DND-41 (cell line): ENCODE measurements around the gene FOXN3.

Experiments
- ATAC-seq: fragments of 200-7000 bp; cut with Tn5 transposase; 3 replicates; pipeline ENCODE4 v1.9.1; 2021; ENCODE audit warnings: low read depth; ENCODE audit not compliant: insufficient read depth
- DNase-seq: peaks from one replicate; pipeline ENCODE4 v3.0.0-alpha.2; 2020
- H2AFZ ChIP-seq: 2 replicates; pipeline ENCODE4 v1.6.0; 2012; ENCODE audit warnings: low read depth, low read length
- H3K27ac ChIP-seq: 2 replicates; pipeline ENCODE4 v1.5.1; 2012; ENCODE audit warnings: low read length, inconsistent platforms
- H3K27me3 ChIP-seq: fragments of 200-600 bp; sonication (generic); 2 replicates; pipeline ENCODE4 v1.6.0; 2012; ENCODE audit warnings: low read length, mild to moderate bottlenecking, inconsistent platforms; ENCODE audit not compliant: insufficient read depth, poor library complexity
- H3K36me3 ChIP-seq: 2 replicates; pipeline ENCODE4 v1.5.1; 2012; ENCODE audit warnings: low read length, inconsistent platforms; ENCODE audit not compliant: insufficient read depth
- H3K4me1 ChIP-seq: 2 replicates; pipeline ENCODE4 v1.5.1; 2012; ENCODE audit warnings: mild to moderate bottlenecking, low read length; ENCODE audit not compliant: insufficient read depth
- H3K4me2 ChIP-seq: 2 replicates; pipeline ENCODE4 v1.6.0; 2012; ENCODE audit warnings: mild to moderate bottlenecking, moderate library complexity, low read length, inconsistent platforms; ENCODE audit not compliant: insufficient read depth
- H3K4me3 ChIP-seq, 2 experiments: fragments of 200-600 bp in 1 of 2; shearing (Covaris generic) in 1 of 2; 2 replicates each; pipeline ENCODE4 v1.5.1; 2012 to 2016; ENCODE audit warnings: inconsistent platforms in 2 of 2, low read length in 2 of 2, mild to moderate bottlenecking in 2 of 2, low read depth in 1 of 2, moderate library complexity in 1 of 2
- H3K79me2 ChIP-seq: 2 replicates; pipeline ENCODE4 v1.6.0; 2012; ENCODE audit warnings: low read length, inconsistent platforms; ENCODE audit not compliant: insufficient read depth
- H3K9ac ChIP-seq: 2 replicates; pipeline ENCODE4 v1.6.0; 2012; ENCODE audit warnings: low read depth, mild to moderate bottlenecking, inconsistent platforms, low read length, moderate library complexity
- H3K9me3 ChIP-seq: 2 replicates; pipeline ENCODE4 v1.5.1; 2012; ENCODE audit warnings: low read length, moderate library complexity, mild to moderate bottlenecking, inconsistent platforms; ENCODE audit not compliant: insufficient read depth, severe bottlenecking
- H4K20me1 ChIP-seq: 2 replicates; pipeline ENCODE4 v1.6.0; 2012; ENCODE audit warnings: low read length; ENCODE audit not compliant: insufficient read depth
- EZH2 ChIP-seq: IDR thresholded peaks from 3 replicates; pipeline ENCODE4 v1.6.1; 2012; ENCODE audit warnings: borderline replicate concordance, low read depth, mild to moderate bottlenecking, moderate library complexity, low read length, inconsistent platforms; ENCODE audit not compliant: severe bottlenecking
- TF ChIP-seq, protein P1 (sequence below): IDR thresholded peaks from 2 replicates; pipeline ENCODE4 v1.5.1; 2012; ENCODE audit warnings: borderline replicate concordance, low read length, moderate library complexity, mild to moderate bottlenecking; ENCODE audit not compliant: poor library complexity, severe bottlenecking; ENCODE audit errors: extremely low read depth

The FOXN3 gene

DNA sequence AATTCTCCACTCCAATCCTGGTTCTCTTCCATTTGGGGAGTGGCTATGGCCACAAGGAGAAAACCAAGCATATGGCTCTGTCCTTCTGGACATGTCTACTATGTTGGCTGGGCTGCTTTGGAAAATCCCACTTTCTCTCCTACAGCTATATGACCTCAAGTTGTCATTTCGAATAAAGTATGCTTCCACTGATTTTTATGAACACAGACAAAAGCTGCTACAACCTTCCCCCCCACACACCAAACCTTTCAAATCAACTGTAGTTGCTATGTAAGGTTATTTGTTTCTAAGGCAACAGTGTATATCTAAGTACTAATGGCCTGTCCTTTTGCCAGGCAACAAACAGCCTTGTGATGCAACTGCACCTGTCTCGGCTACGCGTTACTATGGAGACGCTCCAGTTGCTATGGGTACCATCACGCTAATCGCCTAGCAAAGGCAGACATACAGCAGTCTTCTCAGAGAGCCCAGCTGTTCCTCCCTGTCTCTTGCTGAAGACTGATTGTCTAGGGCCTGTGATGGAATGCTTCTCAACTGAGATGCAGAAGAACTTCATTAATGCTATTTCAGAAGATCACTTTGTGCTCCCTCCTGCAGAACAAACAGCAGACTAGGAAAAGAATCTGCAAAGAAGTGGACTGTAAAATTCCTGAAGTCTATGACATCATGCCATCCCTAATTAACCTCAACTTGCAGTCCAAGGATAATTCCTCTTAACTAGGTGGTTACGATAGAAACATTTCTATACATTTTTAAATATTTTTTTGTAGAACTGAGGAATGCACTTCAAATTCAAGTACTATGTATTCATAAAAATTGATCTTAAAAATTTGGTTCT lies 67.6 kb downstream of the FOXN3 start:
- peak overlapping the region; percentile 19 for H3K27ac ChIP-seq
- TF ChIP-seq, protein P1, sequence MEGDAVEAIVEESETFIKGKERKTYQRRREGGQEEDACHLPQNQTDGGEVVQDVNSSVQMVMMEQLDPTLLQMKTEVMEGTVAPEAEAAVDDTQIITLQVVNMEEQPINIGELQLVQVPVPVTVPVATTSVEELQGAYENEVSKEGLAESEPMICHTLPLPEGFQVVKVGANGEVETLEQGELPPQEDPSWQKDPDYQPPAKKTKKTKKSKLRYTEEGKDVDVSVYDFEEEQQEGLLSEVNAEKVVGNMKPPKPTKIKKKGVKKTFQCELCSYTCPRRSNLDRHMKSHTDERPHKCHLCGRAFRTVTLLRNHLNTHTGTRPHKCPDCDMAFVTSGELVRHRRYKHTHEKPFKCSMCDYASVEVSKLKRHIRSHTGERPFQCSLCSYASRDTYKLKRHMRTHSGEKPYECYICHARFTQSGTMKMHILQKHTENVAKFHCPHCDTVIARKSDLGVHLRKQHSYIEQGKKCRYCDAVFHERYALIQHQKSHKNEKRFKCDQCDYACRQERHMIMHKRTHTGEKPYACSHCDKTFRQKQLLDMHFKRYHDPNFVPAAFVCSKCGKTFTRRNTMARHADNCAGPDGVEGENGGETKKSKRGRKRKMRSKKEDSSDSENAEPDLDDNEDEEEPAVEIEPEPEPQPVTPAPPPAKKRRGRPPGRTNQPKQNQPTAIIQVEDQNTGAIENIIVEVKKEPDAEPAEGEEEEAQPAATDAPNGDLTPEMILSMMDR: no peak
- no peak for TF ChIP-seq EZH2
- 0 out of 2 replicates have a peak, but pooled peaks cover 6% of the 10 kb centered on the region for H4K20me1 ChIP-seq
- no peaks in the 10 kb centered on the region for H3K9me3 ChIP-seq
- H3K9ac ChIP-seq: no peak overlapping the region
- DNase-seq (peak; percentile 33), ATAC-seq (no peak)
- peaks cover 52% of the 10 kb centered on the region for H3K36me3 ChIP-seq
- peaks cover 32% of the 10 kb centered on the region for H3K4me1 ChIP-seq
- no peak overlapping the region for H3K4me3 ChIP-seq
- peaks cover 90% of the 10 kb centered on the region for H3K79me2 ChIP-seq
- H3K27me3 ChIP-seq: no peaks in the 10 kb centered on the region
- no peak overlapping the region for H3K4me2 ChIP-seq
- no peak overlapping the region for H2AFZ ChIP-seq

DNA sequence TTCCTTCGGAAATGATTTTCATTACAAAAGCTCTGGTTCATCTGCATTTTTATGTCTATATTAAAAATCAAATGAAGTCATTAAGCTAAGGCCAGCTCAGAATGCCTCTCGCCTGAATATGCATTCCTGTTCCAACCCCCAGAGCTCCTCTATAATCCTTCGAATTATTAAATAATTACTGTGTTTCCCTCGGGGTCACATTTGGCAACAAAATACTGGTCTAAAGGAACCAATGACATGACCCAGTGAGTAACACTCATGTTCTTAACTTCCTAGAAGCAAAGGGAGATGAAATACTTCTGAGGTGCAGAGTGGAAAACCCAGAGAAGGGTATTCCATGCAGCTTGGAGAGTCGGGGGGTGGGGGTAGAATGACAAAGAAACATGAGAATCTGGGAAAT lies 68.3 kb downstream of the FOXN3 start:
- Histone ChIP-seq H3K4me3 (no peak overlapping the region), H3K4me1 (peaks cover 32% of the 10 kb centered on the region), H3K36me3 (peaks cover 56% of the 10 kb centered on the region), H3K27me3 (no peaks in the 10 kb centered on the region), H3K79me2 (peaks cover 93% of the 10 kb centered on the region), H3K27ac (no peak overlapping the region), H3K9me3 (no peaks in the 10 kb centered on the region), H2AFZ (no peak overlapping the region), H3K9ac (no peak overlapping the region), H4K20me1 (0 out of 2 replicates have a peak, but pooled peaks cover 6% of the 10 kb centered on the region), H3K4me2 (no peak overlapping the region)
- no peak for ATAC-seq
- no peak for DNase-seq
- TF ChIP-seq EZH2: no peak
- TF ChIP-seq, protein P1: no peak

DNA sequence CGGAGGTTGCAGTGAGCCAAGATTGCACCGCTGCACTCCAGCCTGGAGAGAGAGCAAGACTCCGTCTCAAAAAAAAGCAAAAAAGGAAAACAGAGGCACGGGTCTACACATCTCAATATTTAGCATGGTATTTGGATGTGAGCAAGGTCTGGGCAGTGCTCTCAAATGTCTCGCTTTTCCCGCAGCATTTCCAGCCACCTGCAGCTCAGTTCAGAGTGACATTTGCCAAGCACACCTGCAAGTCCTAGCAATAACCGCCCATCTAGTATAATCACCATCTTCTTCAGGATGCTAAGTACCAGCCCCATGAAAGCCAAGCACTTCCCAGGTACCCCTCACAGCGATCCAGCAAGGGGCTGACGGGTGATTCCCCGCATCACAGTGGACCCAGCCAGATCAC lies 69.1 kb downstream of the FOXN3 start:
- H3K36me3 ChIP-seq: peaks cover 56% of the 10 kb centered on the region
- no peaks in the 10 kb centered on the region for H3K9me3 ChIP-seq
- H3K9ac ChIP-seq: no peak overlapping the region
- no peaks in the 10 kb centered on the region for H3K27me3 ChIP-seq
- H3K79me2 ChIP-seq: peaks cover 91% of the 10 kb centered on the region
- peak overlapping the region; percentile 22; the same call in 1 of the 2 replicates for H3K27ac ChIP-seq
- DNase-seq (no peak), ATAC-seq (no peak)
- no peak overlapping the region for H2AFZ ChIP-seq
- H3K4me2 ChIP-seq: no peak overlapping the region
- no peak for TF ChIP-seq EZH2
- TF ChIP-seq, protein P1: no peak
- peaks cover 24% of the 10 kb centered on the region for H3K4me1 ChIP-seq
- 0 out of 2 replicates have a peak, but pooled peaks cover 6% of the 10 kb centered on the region for H4K20me1 ChIP-seq
- no peak overlapping the region for H3K4me3 ChIP-seq
